Subcutaneous abdominal adipose tissue (tissue), 5 donors: Measurements from ENCODE around the gene SHLD2.
"Not testable (repeated sequence)": the region's sequence is repeated elsewhere in the genome, so short reads cannot be mapped to it uniquely, and the experiment has no call there.

Experiments
- H3K27ac ChIP-seq: one replicate; pipeline ENCODE4 v1.7.0; 2013; ENCODE audit warnings: low read depth, mild to moderate bottlenecking, inconsistent platforms, low read length, moderate library complexity
- H3K27me3 ChIP-seq, 5 donors: one replicate each; pipeline ENCODE4 v1.7.0; 2013; ENCODE audit warnings: low read length in 5 of 5, inconsistent platforms in 1 of 5; ENCODE audit not compliant: control insufficient read depth in 5 of 5, insufficient read depth in 4 of 5
- H3K36me3 ChIP-seq, 5 donors: one replicate each; pipeline ENCODE4 v1.7.0; 2013; ENCODE audit warnings: low read length in 5 of 5; ENCODE audit not compliant: control insufficient read depth in 5 of 5, insufficient read depth in 5 of 5
- H3K4me1 ChIP-seq, 5 donors: one replicate each; pipeline ENCODE4 v1.7.0; 2013; ENCODE audit warnings: low read length in 5 of 5, mild to moderate bottlenecking in 3 of 5, moderate library complexity in 1 of 5; ENCODE audit not compliant: control insufficient read depth in 5 of 5, insufficient read depth in 5 of 5
- H3K4me3 ChIP-seq, 5 donors: one replicate each; pipeline ENCODE4 v1.7.0; 2013; ENCODE audit warnings: low read length in 5 of 5, low read depth in 1 of 5
- H3K9ac ChIP-seq, 5 donors: one replicate each; pipeline ENCODE4 v1.7.0; 2013; ENCODE audit warnings: low read length in 5 of 5, mild to moderate bottlenecking in 4 of 5, moderate library complexity in 3 of 5
- H3K9me3 ChIP-seq, 5 donors: one replicate each; pipeline ENCODE4 v1.7.0; 2013; ENCODE audit warnings: low read length in 5 of 5; ENCODE audit not compliant: control insufficient read depth in 5 of 5
- donor health status: healthy.
- donor health status: healthy.
- donor health status: healthy.
- donor health status: healthy.
- donor health status: healthy.

Gene SHLD2

DNA sequence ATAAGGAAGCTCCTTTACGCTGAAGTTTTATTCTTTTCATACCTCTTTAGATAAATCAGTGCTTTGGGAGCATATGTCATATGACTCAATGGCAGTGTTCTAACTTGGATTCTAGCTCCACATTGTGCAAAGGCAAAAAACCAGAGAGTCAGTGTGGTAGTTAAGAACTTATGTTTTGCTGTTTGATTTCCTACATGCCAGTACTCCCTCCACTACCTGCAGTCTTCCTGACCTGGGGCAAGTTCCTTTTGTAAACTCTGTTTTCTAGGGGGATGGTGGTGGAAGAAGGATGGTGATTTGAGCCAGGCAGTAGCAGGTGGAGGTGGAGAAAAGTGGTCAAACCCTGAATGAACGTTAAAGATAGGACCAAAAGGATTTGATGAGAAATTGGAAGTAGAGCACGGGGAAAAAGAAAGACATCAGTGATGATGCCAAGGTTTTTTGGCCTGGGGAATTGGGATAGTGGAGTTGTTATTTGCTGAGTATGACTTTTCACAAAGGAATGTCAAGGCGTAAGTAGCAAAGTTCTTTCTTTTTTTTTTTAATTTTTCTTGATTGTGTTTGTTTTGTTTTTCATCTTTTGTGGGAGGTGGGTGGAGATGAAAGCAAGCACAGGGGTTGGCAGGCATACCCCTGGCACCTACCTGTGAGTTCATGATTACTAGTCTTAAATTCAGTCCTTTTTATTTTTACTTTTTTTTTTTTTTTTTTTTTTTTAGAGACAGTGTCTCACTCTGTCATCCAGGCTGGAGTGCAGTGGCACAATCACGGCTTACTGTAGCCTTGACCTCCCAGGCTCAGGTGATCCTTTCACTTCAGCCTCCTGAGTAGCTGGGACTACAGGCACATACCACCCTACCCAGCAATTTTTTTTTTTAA lies 47.5 kb downstream of the SHLD2 start:
- not testable (repeated sequence) for H3K36me3 ChIP-seq, H3K9me3 ChIP-seq, H3K27ac ChIP-seq, H3K4me3 ChIP-seq, H3K27me3 ChIP-seq, H3K9ac ChIP-seq, H3K4me1 ChIP-seq

GRCh38 chr10:87143109-87143418 lies 48.1 kb downstream of the SHLD2 start:
- H3K27me3 ChIP-seq, H3K4me3 ChIP-seq, H3K4me1 ChIP-seq, H3K9ac ChIP-seq, H3K9me3 ChIP-seq, H3K36me3 ChIP-seq: not testable (repeated sequence)
- H3K27ac ChIP-seq, result peak overlapping the region; percentile 37

- H3K4me3 ChIP-seq, H3K9me3 ChIP-seq, H3K27me3 ChIP-seq, H3K9ac ChIP-seq, H3K27ac ChIP-seq, H3K4me1 ChIP-seq, H3K36me3 ChIP-seq: not testable (repeated sequence)
Measured at GRCh38 chr10:87145598-87145997, 50.6 kb downstream of the SHLD2 start.

DNA sequence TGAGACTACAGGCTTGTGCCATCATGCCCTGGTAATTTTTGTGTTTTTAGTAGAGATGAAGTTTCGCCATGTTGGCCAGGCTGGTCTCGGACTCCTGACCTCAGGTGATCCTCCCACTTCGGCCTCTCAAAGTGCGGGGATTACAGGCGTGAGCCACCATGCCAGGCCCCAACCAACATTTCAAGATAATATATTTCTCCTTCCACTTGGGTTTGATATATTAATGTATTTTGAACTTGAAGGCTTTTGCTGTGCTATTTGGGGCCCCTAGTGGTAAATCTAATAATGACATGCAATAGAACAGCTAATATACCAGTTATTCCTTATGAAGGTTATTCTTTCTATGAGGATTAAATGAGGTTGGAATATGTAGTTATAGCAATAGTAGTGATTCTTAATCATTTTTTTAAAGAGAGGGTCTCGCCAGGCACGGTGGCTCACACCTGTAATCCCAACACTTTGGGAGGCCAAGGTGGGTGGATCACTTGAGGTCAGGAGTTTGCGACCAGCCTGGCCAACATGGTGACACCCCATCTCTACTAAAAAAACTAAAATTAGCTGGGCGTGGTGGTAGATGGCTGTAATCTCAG lies 54.1 kb downstream of the SHLD2 start:
- H3K27ac ChIP-seq, H3K36me3 ChIP-seq, H3K27me3 ChIP-seq, H3K9me3 ChIP-seq, H3K4me3 ChIP-seq, H3K9ac ChIP-seq, H3K4me1 ChIP-seq: not testable (repeated sequence)

GRCh38 chr10:87151516-87151915 lies 56.5 kb downstream of the SHLD2 start:
- not testable (repeated sequence) for H3K9ac ChIP-seq, H3K36me3 ChIP-seq, H3K9me3 ChIP-seq, H3K27me3 ChIP-seq, H3K27ac ChIP-seq, H3K4me3 ChIP-seq, H3K4me1 ChIP-seq

DNA sequence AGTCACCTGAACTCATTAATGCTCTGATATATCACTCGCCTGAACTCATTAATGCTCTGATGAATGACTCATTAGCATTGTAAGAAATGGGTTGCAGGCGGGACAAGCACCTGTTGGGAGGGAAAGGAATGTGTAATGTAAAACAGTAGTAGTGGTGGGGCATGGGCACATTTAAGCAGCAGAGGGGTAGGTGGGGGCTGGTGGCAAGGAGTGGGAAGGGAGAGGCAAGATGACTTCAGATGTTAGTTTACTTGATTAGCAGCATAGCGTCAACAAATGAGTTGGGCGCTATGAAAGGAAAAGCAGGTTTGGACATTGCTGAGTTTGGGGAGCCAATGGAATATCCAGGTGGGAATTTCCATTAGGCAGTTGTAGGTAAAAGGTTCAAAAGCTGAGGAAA lies 61.8 kb downstream of the SHLD2 start:
- not testable (repeated sequence) for H3K36me3 ChIP-seq, H3K27me3 ChIP-seq, H3K4me1 ChIP-seq, H3K4me3 ChIP-seq, H3K9me3 ChIP-seq, H3K27ac ChIP-seq, H3K9ac ChIP-seq

DNA sequence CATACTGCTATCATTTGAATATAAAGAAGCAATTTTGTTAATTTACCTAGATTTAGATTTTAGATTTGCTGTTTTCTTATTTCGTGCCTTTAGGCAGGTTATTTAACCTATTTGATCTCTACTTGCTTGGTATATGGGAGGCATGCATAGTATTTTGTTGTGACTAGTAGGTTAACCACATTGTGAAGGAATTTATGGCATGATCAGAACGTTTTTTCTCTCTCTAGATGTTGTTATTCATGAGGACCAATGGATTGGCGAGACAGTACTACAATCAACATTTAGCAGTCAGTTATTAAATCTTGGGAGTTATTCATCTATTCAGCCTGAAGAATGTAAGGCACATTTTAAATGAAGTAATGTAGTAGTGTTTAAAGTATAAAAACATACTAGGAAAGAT lies 62.8 kb downstream of the SHLD2 start:
- not testable (repeated sequence) for H3K9me3 ChIP-seq, H3K4me1 ChIP-seq, H3K4me3 ChIP-seq, H3K27me3 ChIP-seq, H3K9ac ChIP-seq, H3K36me3 ChIP-seq, H3K27ac ChIP-seq

DNA sequence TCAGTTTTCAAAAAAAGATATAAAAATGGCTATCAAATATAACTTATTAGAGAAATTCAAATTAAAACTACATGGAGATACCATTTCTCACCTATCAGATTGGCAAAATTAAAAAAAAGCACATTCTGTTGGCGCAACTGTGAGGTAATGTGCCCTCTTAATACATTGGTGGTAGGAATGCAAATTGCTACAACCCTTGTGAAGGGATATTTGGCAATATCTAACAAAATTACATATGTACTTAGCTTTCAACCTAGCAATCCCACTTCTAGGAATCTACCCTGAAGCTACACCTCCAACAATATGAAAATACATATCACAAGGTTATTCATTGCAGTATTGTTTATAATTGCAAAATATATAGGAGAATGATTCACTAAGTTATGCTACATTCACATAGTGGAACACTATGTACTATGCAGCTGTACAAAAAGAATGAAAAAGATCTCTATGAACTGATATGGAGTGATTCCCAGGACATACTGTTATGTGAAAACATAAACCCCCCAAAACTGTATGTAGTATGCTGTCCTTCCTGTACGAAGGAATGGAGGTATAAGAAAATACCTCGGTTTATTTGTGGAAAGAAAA lies 67.8 kb downstream of the SHLD2 start:
- H3K27ac ChIP-seq, H3K4me1 ChIP-seq, H3K9ac ChIP-seq, H3K27me3 ChIP-seq, H3K9me3 ChIP-seq, H3K36me3 ChIP-seq, H3K4me3 ChIP-seq: not testable (repeated sequence)

- not testable (repeated sequence) for H3K27ac ChIP-seq, H3K4me1 ChIP-seq, H3K36me3 ChIP-seq, H3K9me3 ChIP-seq, H3K9ac ChIP-seq, H3K4me3 ChIP-seq, H3K27me3 ChIP-seq
Measured at GRCh38 chr10:87163414-87163813, 68.4 kb downstream of the SHLD2 start.

DNA sequence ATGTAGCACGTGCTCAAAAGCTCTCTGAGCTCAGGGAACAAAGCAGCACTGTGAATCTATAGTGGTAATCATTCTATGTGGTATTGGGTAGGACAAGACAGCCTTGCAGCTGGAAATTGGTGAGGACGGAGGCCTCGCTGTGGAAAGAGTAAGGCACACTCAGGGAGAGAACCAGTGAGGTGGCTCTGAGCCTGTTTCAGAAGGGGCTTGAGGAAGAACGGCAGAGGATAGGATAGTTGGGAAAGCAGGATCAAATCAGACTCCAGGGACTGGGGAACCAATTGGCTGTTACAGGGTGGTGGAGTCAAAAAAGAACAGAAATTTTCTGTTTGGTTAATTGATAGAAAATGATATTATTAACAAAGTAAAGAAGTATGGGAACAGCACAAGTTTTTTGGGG lies 74.9 kb downstream of the SHLD2 start:
- not testable (repeated sequence) for H3K9me3 ChIP-seq, H3K27me3 ChIP-seq, H3K4me3 ChIP-seq, H3K27ac ChIP-seq, H3K9ac ChIP-seq, H3K36me3 ChIP-seq, H3K4me1 ChIP-seq
